Ammon's horn (tissue), 1 donor: Measurements from ENCODE around the gene KLHL25.
"Not testable (repeated sequence)": the region's sequence is repeated elsewhere in the genome, so short reads cannot be mapped to it uniquely, and the experiment has no call there.

Source experiments
- DNase-seq: peaks from one replicate; pipeline ENCODE4 v3.0.0-alpha.2; 2016; ENCODE audit warnings: low spot score

The KLHL25 gene

DNA sequence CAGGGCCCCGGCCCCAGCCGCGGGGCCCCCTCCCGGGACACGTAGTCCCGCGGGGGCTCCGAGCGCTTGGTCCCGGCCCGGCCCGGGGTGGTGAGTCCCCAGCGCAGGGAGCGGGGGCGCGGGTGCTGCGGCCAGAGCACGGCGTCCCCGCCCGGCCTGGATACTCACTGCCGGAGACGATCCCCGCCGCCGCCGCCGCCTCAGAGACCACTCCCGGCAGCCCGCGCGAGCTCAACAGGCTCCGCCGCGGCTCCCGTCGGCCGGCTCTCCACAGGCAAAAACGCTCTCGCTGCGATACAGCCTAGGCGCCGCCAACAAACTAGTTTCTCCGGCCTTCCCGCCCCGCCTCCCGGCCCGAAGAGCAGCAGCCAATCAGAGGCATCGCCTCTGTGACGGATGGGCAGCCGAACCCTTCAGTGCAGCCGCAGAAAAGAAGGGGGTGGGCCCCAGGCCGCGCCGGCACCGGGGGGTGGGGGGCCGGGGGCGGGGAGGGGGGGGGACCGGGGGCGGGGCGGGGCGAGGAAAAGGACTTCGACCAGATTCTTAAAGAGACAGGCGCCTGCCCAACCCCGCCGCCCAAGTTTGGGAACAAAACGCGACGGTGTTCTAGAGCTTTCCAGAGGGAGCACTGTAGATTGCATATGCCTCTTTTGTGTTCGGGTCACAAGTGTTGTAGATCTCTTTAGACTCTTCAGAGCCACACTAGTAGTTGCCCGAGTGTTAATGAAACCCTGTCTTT lies at the start of gene KLHL25:
Gene KLHL25, minus strand, starts transcription at position 328 of the 739 bp plus-strand sequence. CDS start 25,115 bp downstream, outside the sequence.
- DNase-seq: peak; percentile 98

GRCh38 chr15:85840802-85841152 lies 46.1 kb upstream of the KLHL25 start:
- no peak for DNase-seq

- peak; percentile 76 for DNase-seq
Observed at GRCh38 chr15:85840079-85840801, 45.5 kb upstream of the KLHL25 start.

GRCh38 chr15:85839643-85840042 lies 44.9 kb upstream of the KLHL25 start:
- no peak for DNase-seq

DNA sequence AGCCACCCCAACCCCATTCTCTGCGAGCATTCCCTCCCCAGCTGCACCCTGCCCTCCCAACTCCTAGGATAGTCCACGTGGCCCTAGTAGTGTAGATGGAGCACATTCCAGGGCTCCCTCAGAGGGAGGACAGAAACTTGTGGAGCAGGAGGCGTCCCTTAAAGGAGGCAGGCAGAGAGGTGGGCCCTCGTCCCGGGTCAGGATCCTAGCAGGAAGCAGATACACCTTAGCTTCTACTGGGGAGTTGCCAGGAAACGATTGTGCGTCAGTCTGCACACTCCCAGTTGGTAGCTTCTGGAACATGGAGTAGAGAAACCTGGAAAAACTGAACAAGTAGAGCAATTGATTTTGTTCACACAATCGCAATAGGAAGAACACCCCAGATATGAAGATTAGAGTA lies 43.9 kb upstream of the KLHL25 start:
- no peak for DNase-seq

DNA sequence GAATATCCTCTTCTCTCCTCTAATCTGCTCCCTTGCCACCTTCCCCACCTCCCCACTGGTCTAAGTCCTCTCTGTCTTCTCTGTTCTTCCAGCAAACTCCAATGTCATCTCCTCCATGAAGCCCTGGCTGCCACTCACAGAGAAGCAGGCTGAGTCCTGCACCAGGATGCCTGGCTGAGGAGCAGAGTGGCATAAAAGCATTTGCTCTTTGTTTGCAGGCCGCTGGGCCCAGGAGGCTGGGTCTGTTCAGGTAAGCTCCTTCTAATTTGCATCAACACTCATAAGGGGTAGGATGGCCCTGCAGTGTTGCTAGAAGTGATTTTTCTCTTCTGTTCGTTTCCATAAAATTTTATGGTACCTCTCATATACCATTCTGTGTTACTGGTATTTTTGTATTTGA lies 43.2 kb upstream of the KLHL25 start:
- no peak for DNase-seq

GRCh38 chr15:85837011-85837433 lies 42.3 kb upstream of the KLHL25 start:
- DNase-seq: no peak

DNA sequence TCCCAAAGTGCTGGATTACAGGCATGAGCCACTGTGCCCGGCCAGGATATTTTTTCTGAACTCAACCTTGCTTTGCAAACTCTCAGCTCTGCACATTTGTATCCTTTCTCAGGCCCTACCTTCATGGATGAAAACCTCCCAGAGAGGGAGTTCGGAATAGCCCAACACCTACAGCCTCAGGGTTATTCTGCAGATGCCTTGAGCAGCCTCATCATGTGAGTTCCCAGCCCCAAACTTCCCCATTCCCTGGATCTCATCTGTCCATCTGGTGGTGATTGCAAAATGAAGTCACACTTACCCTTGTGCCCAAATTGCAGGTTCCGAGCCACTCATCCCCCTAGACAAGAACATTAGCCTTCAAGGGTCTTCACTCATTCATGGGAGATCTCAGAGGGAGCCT lies 39.9 kb upstream of the KLHL25 start:
- DNase-seq: no peak

GRCh38 chr15:85832394-85832793 lies 37.7 kb upstream of the KLHL25 start:
- no peak for DNase-seq

DNA sequence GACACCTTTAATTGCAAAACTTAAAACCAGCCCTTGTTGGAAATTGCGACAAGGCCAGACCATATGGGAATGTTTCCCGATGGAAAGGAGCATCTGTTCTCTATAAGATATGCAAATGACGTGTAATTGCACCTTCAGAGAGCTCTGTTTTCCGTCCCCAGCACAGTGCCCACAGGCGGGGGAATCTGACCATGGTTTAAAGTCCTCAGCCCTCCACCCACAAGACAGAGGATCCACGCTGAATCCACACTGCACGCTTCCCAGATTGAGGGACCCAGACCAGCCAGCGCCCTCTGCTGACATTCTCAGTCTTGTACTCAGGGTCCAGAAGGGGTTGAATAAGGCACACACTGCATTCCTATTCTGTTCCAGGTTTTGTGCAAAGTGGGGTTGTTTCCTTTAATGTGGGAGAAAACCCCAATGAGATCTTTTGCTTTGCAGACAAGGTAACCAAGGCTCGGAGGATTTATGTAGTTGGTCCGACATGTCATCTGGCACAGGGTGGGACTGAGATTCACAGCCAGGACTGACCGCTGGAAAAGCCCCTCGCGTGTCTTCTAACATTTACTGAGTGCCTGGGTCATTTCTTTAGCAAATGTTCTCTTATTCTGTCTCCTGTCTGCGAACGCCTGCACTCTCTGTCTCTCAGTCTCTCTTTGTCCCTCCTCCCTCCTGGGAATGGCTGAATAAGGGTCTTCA lies 36.8 kb upstream of the KLHL25 start:
- DNase-seq: peak; percentile 78

- DNase-seq: not testable (repeated sequence)
Observed at GRCh38 chr15:85829754-85830153, 35.0 kb upstream of the KLHL25 start.

GRCh38 chr15:85828874-85829273 lies 34.1 kb upstream of the KLHL25 start:
- peak; percentile 34 for DNase-seq

- DNase-seq: no peak
Observed at GRCh38 chr15:85828126-85828525, 33.4 kb upstream of the KLHL25 start.

DNA sequence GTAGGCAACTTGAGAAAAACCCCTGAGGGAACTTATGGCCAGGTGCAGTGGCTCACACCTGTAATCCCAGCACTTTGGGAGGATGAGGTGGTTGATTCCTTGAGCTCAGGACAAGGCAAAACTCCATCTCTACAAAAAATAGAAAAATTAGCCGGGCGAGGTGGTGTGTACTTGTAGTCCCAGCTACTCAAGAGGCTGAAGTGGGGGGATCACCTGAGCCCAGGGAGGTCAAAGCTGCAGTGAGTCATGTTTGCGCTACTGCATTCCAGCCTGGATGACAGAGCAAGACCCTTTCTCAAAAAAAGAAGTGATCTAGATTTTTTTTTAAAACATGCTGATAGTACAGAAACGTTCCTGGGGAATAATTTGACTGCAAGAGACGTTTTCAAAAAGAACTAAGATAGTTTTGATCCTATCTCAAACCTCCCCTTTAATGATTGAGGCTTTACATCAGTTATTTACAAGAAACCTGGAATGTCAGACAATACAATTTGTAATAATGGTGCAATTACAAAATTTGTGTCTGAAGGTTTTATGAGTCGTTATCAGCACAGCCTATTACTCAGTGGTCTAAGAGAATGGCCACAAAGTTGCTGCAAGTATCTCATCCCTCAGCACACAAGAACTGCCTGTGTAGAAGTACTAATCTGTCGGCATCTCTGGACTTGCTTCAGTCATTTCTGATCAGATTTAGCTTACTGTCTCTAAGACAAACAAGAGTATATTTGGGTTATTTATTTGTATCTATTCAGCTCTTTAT lies 32.2 kb upstream of the KLHL25 start:
- no peak for DNase-seq

DNA sequence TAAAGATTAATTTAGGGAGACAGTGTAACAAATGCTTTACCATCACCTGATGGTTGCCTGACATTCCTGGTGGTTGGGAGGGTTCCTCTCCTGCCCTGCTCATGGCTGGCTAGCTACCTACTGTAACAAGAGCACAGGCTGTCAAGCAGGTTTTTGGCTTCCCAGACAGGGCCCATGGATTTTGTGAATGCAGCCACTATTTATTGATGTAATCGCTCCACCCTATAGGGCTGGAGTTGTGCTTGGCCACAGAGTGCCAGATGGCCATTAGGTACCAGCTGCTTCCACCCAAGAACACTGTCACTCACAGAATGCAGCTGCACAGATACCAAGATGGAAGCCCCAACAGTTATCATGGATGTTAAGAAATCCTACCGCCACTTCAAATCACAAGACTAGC lies 31.0 kb upstream of the KLHL25 start:
- DNase-seq: peak; percentile 10

GRCh38 chr15:85825118-85825517 lies 30.4 kb upstream of the KLHL25 start:
- DNase-seq: no peak

- peak; percentile 21 for DNase-seq
Observed at GRCh38 chr15:85821545-85821944, 26.8 kb upstream of the KLHL25 start.

GRCh38 chr15:85819938-85820337 lies 25.2 kb upstream of the KLHL25 start:
- no peak for DNase-seq

- DNase-seq: no peak
Observed at GRCh38 chr15:85813234-85813633, 18.5 kb upstream of the KLHL25 start.

DNA sequence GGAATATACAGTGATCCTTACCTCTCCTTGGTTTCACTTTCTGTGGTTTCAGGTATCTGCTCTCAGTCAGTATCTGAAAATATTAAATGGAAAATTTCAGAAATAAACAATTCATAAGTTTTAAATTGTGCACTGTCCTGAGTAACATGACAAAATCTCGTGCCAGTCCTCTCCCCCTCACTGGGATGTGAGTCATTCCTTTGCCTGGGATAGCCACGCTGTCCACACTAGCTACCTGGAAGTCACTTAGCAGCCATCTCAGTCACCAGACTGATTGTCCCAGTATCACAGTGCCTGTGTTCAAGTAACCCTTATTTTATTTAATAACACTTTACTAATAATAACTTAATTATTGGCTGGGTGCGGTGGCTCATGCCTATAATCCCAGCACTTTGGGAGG lies 15.3 kb upstream of the KLHL25 start:
- no peak for DNase-seq

- no peak for DNase-seq
Observed at GRCh38 chr15:85805420-85805819, 10.7 kb upstream of the KLHL25 start.

DNA sequence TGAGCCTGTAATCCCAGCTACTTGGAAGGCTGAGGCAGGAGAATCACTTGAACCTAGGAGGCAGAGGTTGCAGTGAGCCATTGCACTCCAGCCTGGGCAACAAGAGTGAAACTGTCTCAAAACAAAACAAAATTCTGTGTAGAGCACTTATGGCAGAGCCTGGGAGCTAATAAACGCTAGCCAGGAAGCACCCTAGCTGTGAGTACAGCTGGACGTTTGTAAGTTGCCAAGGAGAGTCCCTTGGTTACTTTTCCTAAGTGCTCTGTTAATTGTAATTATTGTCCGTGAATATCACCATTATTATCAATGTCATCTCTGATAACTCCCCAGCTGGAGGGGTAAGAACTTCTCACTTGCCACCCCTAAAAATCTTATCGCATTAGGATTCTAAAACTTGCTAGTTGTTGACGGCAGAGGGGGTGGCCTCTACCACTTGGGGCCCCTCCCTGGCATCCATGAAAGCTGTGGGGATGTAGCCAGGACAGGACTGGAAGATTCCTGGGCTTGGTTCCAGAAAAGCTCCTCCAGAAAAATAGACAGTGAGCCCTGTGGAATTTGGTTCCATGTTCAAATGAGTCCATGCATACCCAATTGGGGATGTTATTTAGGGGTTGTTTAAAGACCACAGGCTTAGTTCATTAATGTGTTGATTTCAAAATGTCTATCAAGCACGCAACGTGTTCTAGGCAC lies 9.9 kb upstream of the KLHL25 start:
- DNase-seq: no peak
